Mesenchymal stem cell (in vitro differentiated cells and primary cell): ENCODE measurements around the gene LEMD3.

Experiments
- DNase-seq: peaks from one replicate; pipeline ENCODE4 v3.0.0-alpha.2; 2013
- H2AFZ ChIP-seq: one replicate; pipeline ENCODE4 v1.6.1; 2013; ENCODE audit warnings: low read depth, mild to moderate bottlenecking, control low read depth, inconsistent platforms, low read length, moderate library complexity
- H2AK5ac ChIP-seq: 2 replicates; pipeline ENCODE4 v1.6.1; 2013; ENCODE audit warnings: low read length, moderate library complexity, mild to moderate bottlenecking, inconsistent platforms; ENCODE audit not compliant: severe bottlenecking
- H2BK120ac ChIP-seq: one replicate; pipeline ENCODE4 v1.6.1; 2013; ENCODE audit warnings: low read depth, mild to moderate bottlenecking, inconsistent platforms, low read length, moderate library complexity
- H2BK12ac ChIP-seq, 2 experiments: one replicate each; pipeline ENCODE4 v1.6.1; 2013; ENCODE audit warnings: inconsistent platforms in 2 of 2, low read length in 2 of 2, mild to moderate bottlenecking in 2 of 2, moderate library complexity in 2 of 2, control low read depth in 1 of 2
- H2BK15ac ChIP-seq: one replicate; pipeline ENCODE4 v1.6.1; 2013; ENCODE audit warnings: mild to moderate bottlenecking, low read depth, inconsistent platforms; ENCODE audit not compliant: poor library complexity, severe bottlenecking
- H2BK5ac ChIP-seq: 2 replicates; pipeline ENCODE4 v1.6.1; 2013; ENCODE audit warnings: low read depth, mild to moderate bottlenecking, low read length, control low read depth, inconsistent platforms; ENCODE audit not compliant: poor library complexity, severe bottlenecking
- H3K14ac ChIP-seq, 2 experiments: one replicate each; pipeline ENCODE4 v1.6.1; 2013; ENCODE audit warnings: inconsistent platforms in 2 of 2, low read length in 2 of 2, control low read depth in 1 of 2, mild to moderate bottlenecking in 1 of 2, moderate library complexity in 1 of 2
- H3K18ac ChIP-seq, 2 experiments: one replicate each; pipeline ENCODE4 v1.6.1; 2013; ENCODE audit warnings: inconsistent platforms in 2 of 2, low read length in 2 of 2, control low read depth in 1 of 2, low read depth in 1 of 2, mild to moderate bottlenecking in 1 of 2
- H3K23ac ChIP-seq, 2 experiments: one replicate each; pipeline ENCODE4 v1.6.1; 2013; ENCODE audit warnings: inconsistent platforms in 2 of 2, low read length in 2 of 2, mild to moderate bottlenecking in 2 of 2, moderate library complexity in 2 of 2, control low read depth in 1 of 2
- H3K27ac ChIP-seq: 2 replicates; pipeline ENCODE4 v1.5.1; 2013; ENCODE audit warnings: mild to moderate bottlenecking, moderate library complexity, low read length, control low read depth, inconsistent platforms; ENCODE audit not compliant: poor library complexity, severe bottlenecking
- H3K27me3 ChIP-seq, 2 experiments: 2 replicates each; pipeline versions ENCODE4 v1.6.1 to v1.7.0; 2013; ENCODE audit warnings: low read length in 2 of 2, mild to moderate bottlenecking in 2 of 2, moderate library complexity in 2 of 2, control low read depth in 1 of 2, inconsistent platforms in 1 of 2; ENCODE audit not compliant: control insufficient read depth in 1 of 2, insufficient read depth in 1 of 2
- H3K36me3 ChIP-seq, 2 experiments: 2 replicates each; pipeline versions ENCODE4 v1.6.1 to v1.7.0; 2013; ENCODE audit warnings: low read length in 2 of 2, control low read depth in 1 of 2, inconsistent platforms in 1 of 2, low read depth in 1 of 2, mild to moderate bottlenecking in 1 of 2; ENCODE audit not compliant: insufficient read depth in 2 of 2, control insufficient read depth in 1 of 2
- H3K4ac ChIP-seq, 2 experiments: one replicate each; pipeline ENCODE4 v1.6.1; 2013; ENCODE audit warnings: inconsistent platforms in 2 of 2, low read length in 2 of 2, mild to moderate bottlenecking in 2 of 2, moderate library complexity in 2 of 2, control low read depth in 1 of 2, low read depth in 1 of 2
- H3K4me1 ChIP-seq: 2 replicates; pipeline ENCODE4 v1.6.1; 2013; ENCODE audit warnings: low read depth, low read length, control low read depth; ENCODE audit not compliant: control insufficient read depth, insufficient read depth
- H3K4me2 ChIP-seq: 2 replicates; pipeline ENCODE4 v1.6.1; 2013; ENCODE audit warnings: low read length, mild to moderate bottlenecking, inconsistent platforms; ENCODE audit not compliant: poor library complexity, severe bottlenecking
- H3K4me3 ChIP-seq, 2 experiments: 2 replicates each; pipeline versions ENCODE4 v1.5.1 to v1.7.0; 2013; ENCODE audit warnings: low read length in 2 of 2, mild to moderate bottlenecking in 2 of 2, control low read depth in 1 of 2, low read depth in 1 of 2; ENCODE audit not compliant: insufficient read depth in 1 of 2
- H3K79me1 ChIP-seq: replicated peaks from 2 replicates; pipeline ENCODE4 v1.6.1; 2013; ENCODE audit warnings: mild to moderate bottlenecking, control low read depth, low read length, inconsistent platforms; ENCODE audit not compliant: poor library complexity, severe bottlenecking
- H3K9ac ChIP-seq: 2 replicates; pipeline ENCODE4 v1.7.0; 2013; ENCODE audit warnings: mild to moderate bottlenecking, low read length, moderate library complexity
- H3K9me3 ChIP-seq: 2 replicates; pipeline ENCODE4 v1.7.0; 2013; ENCODE audit warnings: mild to moderate bottlenecking, low read length; ENCODE audit not compliant: control insufficient read depth
- H4K8ac ChIP-seq: one replicate; pipeline ENCODE4 v1.6.1; 2013; ENCODE audit warnings: inconsistent platforms, mild to moderate bottlenecking, low read length, moderate library complexity
- H4K91ac ChIP-seq: one replicate; pipeline ENCODE4 v1.6.1; 2013; ENCODE audit warnings: mild to moderate bottlenecking, low read length, inconsistent platforms
- WGBS: methylation state at CpG from one replicate; pipeline ENCODE4 v1.1.7; 2013; ENCODE audit warnings: mixed read lengths; 5-methylcytosine and 5-hydroxymethylcytosine counted together

The LEMD3 gene

DNA sequence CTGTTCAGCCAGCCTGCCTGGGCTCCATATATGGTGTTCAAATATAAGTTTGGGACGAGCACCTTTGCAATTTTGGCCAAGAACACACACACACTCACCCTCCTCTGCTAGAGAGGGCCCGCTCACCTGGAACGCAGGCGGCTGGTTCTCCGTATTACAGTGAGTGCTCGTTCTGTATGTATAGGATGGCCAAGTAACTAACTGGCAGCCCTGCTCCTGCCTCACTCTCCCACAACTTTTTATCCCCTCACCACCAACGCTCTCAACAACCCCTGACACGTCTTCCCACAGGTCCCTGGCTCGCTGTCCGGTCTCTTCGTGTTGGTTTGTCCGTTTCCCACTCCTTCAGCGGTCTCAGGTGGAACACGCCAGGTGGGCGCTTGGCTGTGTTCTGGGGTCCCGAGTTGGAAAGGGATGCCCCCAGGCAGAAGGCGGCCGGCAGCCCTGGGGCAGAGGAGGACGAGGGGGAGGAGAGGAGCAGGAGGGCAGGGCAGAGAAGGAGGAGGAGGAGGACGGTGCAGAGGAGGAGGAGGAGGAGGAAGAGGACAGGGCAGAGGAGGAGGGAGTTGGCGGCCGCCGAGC, 108.7 kb downstream of the LEMD3 start:
- Histone ChIP-seq H3K18ac (peak overlapping the region; percentile 49 to 96), H3K4me1 (peaks cover 9% of the 10 kb centered on the region), H3K9ac (peak overlapping the region; percentile 91), H2BK12ac (peak overlapping the region in 1 of 2 experiments; percentile 91), H3K27me3 (no peaks in the 10 kb centered on the region), H3K4ac (peak overlapping the region in 1 of 2 experiments; percentile 40), H3K36me3 (no peaks in the 10 kb centered on the region), H4K91ac (peak overlapping the region; percentile 74), H4K8ac (peak overlapping the region; percentile 74), H3K4me3 (peak overlapping the region; percentile 90 to 92), H2AK5ac (no peak overlapping the region), H3K23ac (no peak overlapping the region), H2BK120ac (peak overlapping the region; percentile 98), H2BK15ac (peak overlapping the region; percentile 64), H2BK5ac (peak overlapping the region; percentile 39), H3K4me2 (peak overlapping the region; percentile 78), H2AFZ (peak overlapping the region; percentile 99), H3K9me3 (no peaks in the 10 kb centered on the region), H3K27ac (peak overlapping the region; percentile 78), H3K14ac (peak overlapping the region in 1 of 2 experiments; percentile 98), H3K79me1 (no peaks in the 10 kb centered on the region)
- WGBS, result 20% methylated on average over 20 of the region's 23 CpGs
- DNase-seq, result peak; percentile 16

DNA sequence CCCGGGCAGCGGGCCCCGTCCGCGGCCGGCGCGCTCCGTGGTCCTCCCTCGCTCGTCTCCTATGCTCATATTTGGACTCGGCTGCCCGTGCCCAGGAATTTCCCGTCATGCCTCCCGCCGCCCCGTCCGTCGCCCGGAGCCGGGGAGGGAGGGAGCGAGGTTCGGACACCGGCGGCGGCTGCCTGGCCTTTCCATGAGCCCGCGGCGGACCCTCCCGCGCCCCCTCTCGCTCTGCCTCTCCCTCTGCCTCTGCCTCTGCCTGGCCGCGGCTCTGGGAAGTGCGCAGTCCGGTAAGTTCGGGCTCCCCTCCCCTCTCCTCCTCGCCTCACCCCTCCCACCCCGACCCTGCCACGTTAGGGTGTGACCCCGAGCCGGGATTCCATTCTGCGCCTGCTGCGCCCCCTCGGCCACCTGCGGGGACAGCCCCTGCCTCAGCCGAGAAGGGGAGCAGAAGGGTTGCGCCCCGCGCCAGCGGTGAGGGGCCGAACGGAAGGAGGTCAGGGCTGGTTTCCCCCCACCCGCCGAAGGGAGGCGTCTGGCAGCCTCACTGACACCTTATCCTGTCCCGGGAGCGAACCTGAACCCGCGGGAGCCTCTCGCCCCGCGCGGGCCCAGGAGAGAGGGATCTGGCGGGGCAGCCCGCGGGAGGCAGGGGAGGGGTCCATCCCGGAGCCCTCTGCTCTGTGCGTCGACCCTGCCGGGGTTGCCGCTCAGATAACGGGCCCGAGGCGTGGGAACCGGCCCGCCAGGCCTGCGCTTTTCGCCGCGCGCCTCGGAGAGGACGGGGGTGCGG, 109.4 kb downstream of the LEMD3 start, which contains the start of gene MSRB3:
MSRB3 (plus strand) TSS at position 108 of the 793 bp plus-strand sequence. CDS start 29,897 bp downstream, outside the sequence.
- peak; percentile 80 for DNase-seq
- no peaks in the 10 kb centered on the region for H3K9me3 ChIP-seq
- H2BK120ac ChIP-seq, result peak within 1 kb of the TSS; percentile 98
- peak within 1 kb of the TSS; percentile 99 for H2AFZ ChIP-seq
- under 1% methylated on average over 65 of the region's 85 CpGs for WGBS
- H2AK5ac ChIP-seq, result peak within 1 kb of the TSS; percentile 44
- peak within 1 kb of the TSS; percentile 74 for H4K91ac ChIP-seq
- peak within 1 kb of the TSS; percentile 66 for H2BK5ac ChIP-seq
- H3K27ac ChIP-seq, result peak within 1 kb of the TSS; percentile 78
- H3K79me1 ChIP-seq, result no peaks in the 10 kb centered on the region
- peak within 1 kb of the TSS; percentile 78 for H3K4me2 ChIP-seq
- peaks cover 9% of the 10 kb centered on the region for H3K4me1 ChIP-seq
- peak within 1 kb of the TSS in 1 of 2 experiments; percentile 98 for H3K14ac ChIP-seq
- H3K4me3 ChIP-seq, result peak within 1 kb of the TSS; percentile 90 to 92
- H3K36me3 ChIP-seq, result no peaks in the 10 kb centered on the region
- H2BK12ac ChIP-seq, result peak within 1 kb of the TSS; percentile 85 to 91
- peak within 1 kb of the TSS; percentile 91 for H3K9ac ChIP-seq
- H4K8ac ChIP-seq, result peak within 1 kb of the TSS; percentile 74
- peak within 1 kb of the TSS; percentile 49 to 96 for H3K18ac ChIP-seq
- peak within 1 kb of the TSS; percentile 64 for H2BK15ac ChIP-seq
- peak within 1 kb of the TSS; percentile 1 to 56 for H3K4ac ChIP-seq
- H3K27me3 ChIP-seq, result no peaks in the 10 kb centered on the region
- H3K23ac ChIP-seq, result peak within 1 kb of the TSS; percentile 8 to 92

DNA sequence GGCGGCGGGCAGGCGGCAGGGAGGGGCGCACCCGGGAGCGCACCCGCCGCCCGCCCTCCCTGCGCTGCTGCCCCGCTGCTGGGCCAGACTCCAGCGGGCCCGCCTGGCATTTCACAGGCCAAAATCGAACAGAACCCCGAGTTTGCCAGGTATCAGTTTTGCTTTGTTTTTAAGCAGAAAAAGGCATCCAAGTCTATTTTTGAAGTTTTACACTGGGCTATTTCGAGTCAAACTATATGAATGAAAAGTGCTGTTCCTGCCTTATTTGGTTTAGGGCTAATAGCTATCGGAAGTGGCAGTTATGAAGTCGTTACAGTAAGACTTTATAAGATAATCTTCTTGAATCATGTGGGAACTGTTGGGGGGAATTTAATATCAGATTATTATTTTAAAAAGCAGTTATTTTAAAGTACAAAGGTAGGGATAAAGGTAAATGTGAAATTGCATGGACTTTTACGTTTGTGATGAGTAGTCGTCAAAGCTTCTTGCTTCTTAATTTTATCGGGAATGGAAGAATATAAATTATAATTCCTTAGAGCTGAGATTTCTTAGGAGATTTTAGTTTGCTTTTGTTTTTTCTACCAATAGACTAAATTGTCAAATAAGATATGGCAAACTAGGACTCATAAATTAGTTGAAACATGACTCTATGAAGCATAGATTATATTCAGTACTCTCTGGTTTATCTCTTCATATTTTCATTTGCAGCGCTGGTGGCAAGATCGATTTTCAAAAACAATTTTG, 110.2 kb downstream of the LEMD3 start:
- peak overlapping the region; percentile 90 to 92 for H3K4me3 ChIP-seq
- WGBS, result 6% methylated on average over 21 of the region's 23 CpGs
- peak overlapping the region; percentile 78 for H3K4me2 ChIP-seq
- peak overlapping the region; percentile 74 for H4K8ac ChIP-seq
- H2BK12ac ChIP-seq, result no peak overlapping the region
- H3K9me3 ChIP-seq, result no peaks in the 10 kb centered on the region
- peak overlapping the region; percentile 49 to 73 for H3K18ac ChIP-seq
- no peaks in the 10 kb centered on the region for H3K36me3 ChIP-seq
- H3K79me1 ChIP-seq, result no peaks in the 10 kb centered on the region
- peak overlapping the region; percentile 98 for H2BK120ac ChIP-seq
- H4K91ac ChIP-seq, result peak overlapping the region; percentile 74
- peak overlapping the region; percentile 67 for H2AFZ ChIP-seq
- peak overlapping the region; percentile 45 for H2BK15ac ChIP-seq
- no peak overlapping the region for H2BK5ac ChIP-seq
- H3K4ac ChIP-seq, result peak overlapping the region in 1 of 2 experiments; percentile 37
- peaks cover 9% of the 10 kb centered on the region for H3K4me1 ChIP-seq
- H3K27me3 ChIP-seq, result no peaks in the 10 kb centered on the region
- peak overlapping the region; percentile 91 for H3K9ac ChIP-seq
- H3K23ac ChIP-seq, result peak overlapping the region in 1 of 2 experiments; percentile 8
- no peak overlapping the region for H2AK5ac ChIP-seq
- peak overlapping the region; percentile 44 for H3K27ac ChIP-seq
- no peak for DNase-seq
- peak overlapping the region in 1 of 2 experiments; percentile 61 for H3K14ac ChIP-seq
